ENCODE data around the gene PNMA8A. TPM values are rescaled to one million over a fixed set of nuclear protein-coding genes. Genes with fewer than 3 reads are reported as not detected.

PNMA8A gene
- total and polyA plus RNA-seq, 2 donors (not counting 1 experiment from before 2014, with no cell fraction given), result 0.45 to 8.9 TPM

GRCh38 chr19:46493236-46494145 lies 22.1 kb upstream of the PNMA8A start:
- Histone ChIP-seq H3K27ac (ENCODE audit: insufficient read depth, low read length) (no peak overlapping the region), H3K79me2 (ENCODE audit: control insufficient read depth, insufficient read depth, low read length) (no peaks in the 10 kb centered on the region), H3K27me3 (ENCODE audit: control insufficient read depth, insufficient read depth, low read length) (peaks cover 19% of the 10 kb centered on the region), H3K9ac (ENCODE audit: insufficient read depth, low read length) (peak overlapping the region; percentile 37), H3K4me3 (replicated peaks in 1 of 4; ENCODE audit: control extremely low read depth in 1 of 4, insufficient read depth in 1 of 4, low read depth in 3 of 4, low read length in 4 of 4) (no peak overlapping the region), H3K9me3 (ENCODE audit: control insufficient read depth, insufficient read depth, low read depth, low read length) (no peaks in the 10 kb centered on the region), H3K4me2 (ENCODE audit: extremely low read depth, insufficient read depth, low read length) (peak overlapping the region; percentile 13), H3K4me1 (ENCODE audit: control insufficient read depth, extremely low read depth, insufficient read depth, low read length) (peaks cover 3% of the 10 kb centered on the region), H2AFZ (ENCODE audit: low read length) (no peak overlapping the region), H4K20me1 (ENCODE audit: control insufficient read depth, extremely low read depth, insufficient read depth, low read length) (no peaks in the 10 kb centered on the region), H3K36me3 (ENCODE audit: control insufficient read depth, insufficient read depth, low read length) (no peaks in the 10 kb centered on the region)
- TF ChIP-seq CTCF (conservative IDR thresholded peaks at IDR 0.05 in 1 of 2, IDR thresholded peaks at IDR 0.05 in 1 of 2; ENCODE audit: low read depth in 1 of 2, low read length in 2 of 2), result no peak
- no peak for TF ChIP-seq EZH2 (IDR thresholded peaks at IDR 0.05; ENCODE audit: low read length, missing control alignments)
- no peak for DNase-seq (ENCODE audit: low read depth in 2 of 2)

GRCh38 chr19:46492841-46493235 lies 21.5 kb upstream of the PNMA8A start:
- Histone ChIP-seq H4K20me1 (ENCODE audit: control insufficient read depth, extremely low read depth, insufficient read depth, low read length) (no peaks in the 10 kb centered on the region), H3K4me3 (replicated peaks in 1 of 4; ENCODE audit: control extremely low read depth in 1 of 4, insufficient read depth in 1 of 4, low read depth in 3 of 4, low read length in 4 of 4) (no peak overlapping the region), H3K4me1 (ENCODE audit: control insufficient read depth, extremely low read depth, insufficient read depth, low read length) (peaks cover 3% of the 10 kb centered on the region), H3K9ac (ENCODE audit: insufficient read depth, low read length) (no peak overlapping the region), H3K27me3 (ENCODE audit: control insufficient read depth, insufficient read depth, low read length) (peaks cover 22% of the 10 kb centered on the region), H3K79me2 (ENCODE audit: control insufficient read depth, insufficient read depth, low read length) (no peaks in the 10 kb centered on the region), H3K27ac (ENCODE audit: insufficient read depth, low read length) (no peak overlapping the region), H2AFZ (ENCODE audit: low read length) (no peak overlapping the region), H3K9me3 (ENCODE audit: control insufficient read depth, insufficient read depth, low read depth, low read length) (no peaks in the 10 kb centered on the region), H3K36me3 (ENCODE audit: control insufficient read depth, insufficient read depth, low read length) (no peaks in the 10 kb centered on the region), H3K4me2 (ENCODE audit: extremely low read depth, insufficient read depth, low read length) (no peak overlapping the region)
- TF ChIP-seq CTCF (conservative IDR thresholded peaks at IDR 0.05 in 1 of 2, IDR thresholded peaks at IDR 0.05 in 1 of 2; ENCODE audit: low read depth in 1 of 2, low read length in 2 of 2) (no peak), EZH2 (IDR thresholded peaks at IDR 0.05; ENCODE audit: low read length, missing control alignments) (no peak)
- no peak for DNase-seq (ENCODE audit: low read depth in 2 of 2)

DNA sequence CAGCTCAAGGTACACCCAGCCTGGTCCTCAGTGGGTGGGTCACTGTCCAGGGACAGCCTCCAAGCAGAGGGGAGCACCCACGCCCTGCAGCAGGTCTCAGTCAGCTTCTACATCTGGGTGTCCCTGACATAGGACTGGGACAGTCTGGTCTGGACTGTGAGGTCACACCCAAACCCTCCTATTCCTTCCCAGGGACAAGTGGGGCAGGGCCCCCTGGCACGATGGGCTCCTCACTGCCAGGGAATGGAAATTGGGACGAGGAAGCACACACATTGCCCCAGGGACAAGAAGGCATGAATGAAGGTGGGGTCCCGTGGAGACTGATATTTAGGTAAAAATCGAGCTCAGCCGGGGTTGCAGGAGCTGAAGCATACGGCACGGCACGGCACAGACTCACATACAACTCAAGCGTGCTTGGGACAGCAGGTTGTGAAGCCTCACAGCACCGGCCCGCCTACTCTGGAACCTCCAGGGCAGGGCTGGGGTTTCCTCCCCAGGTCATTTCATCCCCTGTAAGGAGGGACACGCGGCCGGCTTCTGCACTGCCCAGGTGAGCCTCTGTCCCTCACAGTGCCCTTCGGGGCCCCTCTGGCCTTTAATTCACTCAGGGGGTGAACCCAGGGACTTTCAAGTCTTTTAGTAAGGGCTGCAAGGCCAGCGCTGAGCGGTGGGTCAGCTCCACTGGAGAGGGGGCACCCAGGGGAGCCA lies 20.8 kb upstream of the PNMA8A start:
- DNase-seq (ENCODE audit: low read depth in 2 of 2), result no peak
- H3K9ac ChIP-seq (ENCODE audit: insufficient read depth, low read length), result no peak overlapping the region

More for the DNA sequence above, 20.8 kb upstream of the PNMA8A start:
- Histone ChIP-seq H3K4me1 (ENCODE audit: control insufficient read depth, extremely low read depth, insufficient read depth, low read length) (peaks cover 7% of the 10 kb centered on the region), H3K79me2 (ENCODE audit: control insufficient read depth, insufficient read depth, low read length) (no peaks in the 10 kb centered on the region), H3K9me3 (ENCODE audit: control insufficient read depth, insufficient read depth, low read depth, low read length) (no peaks in the 10 kb centered on the region), H3K27ac (ENCODE audit: insufficient read depth, low read length) (no peak overlapping the region), H3K27me3 (ENCODE audit: control insufficient read depth, insufficient read depth, low read length) (peaks cover 22% of the 10 kb centered on the region), H2AFZ (ENCODE audit: low read length) (no peak overlapping the region), H3K4me3 (replicated peaks in 1 of 4; ENCODE audit: control extremely low read depth in 1 of 4, insufficient read depth in 1 of 4, low read depth in 3 of 4, low read length in 4 of 4) (no peak overlapping the region), H3K4me2 (ENCODE audit: extremely low read depth, insufficient read depth, low read length) (no peak overlapping the region), H3K36me3 (ENCODE audit: control insufficient read depth, insufficient read depth, low read length) (no peaks in the 10 kb centered on the region), H4K20me1 (ENCODE audit: control insufficient read depth, extremely low read depth, insufficient read depth, low read length) (no peaks in the 10 kb centered on the region)
- TF ChIP-seq EZH2 (IDR thresholded peaks at IDR 0.05; ENCODE audit: low read length, missing control alignments) (no peak), CTCF (conservative IDR thresholded peaks at IDR 0.05 in 1 of 2, IDR thresholded peaks at IDR 0.05 in 1 of 2; ENCODE audit: low read depth in 1 of 2, low read length in 2 of 2) (no peak)

Data from fibroblast of lung (primary cell).